HS-27A (cell line): ENCODE results near the gene NUP210L.

ENCODE experiments used
- DNase-seq: peaks from one replicate; pipeline ENCODE4 v3.0.0-alpha.2; 2012; ENCODE audit warnings: low read depth, missing footprints

Gene NUP210L

GRCh38 chr1:154154534-154155191, at the start of gene NUP210L:
Gene NUP210L (minus strand): TSS chr1:154155073.
- DNase-seq, result no peak

- DNase-seq, result no peak
Measured at GRCh38 chr1:154199563-154199879, 44.6 kb upstream of the NUP210L start.

- no peak for DNase-seq
Measured at GRCh38 chr1:154198756-154199562, 44.1 kb upstream of the NUP210L start.

- DNase-seq, result no peak
Measured at GRCh38 chr1:154193821-154194220, 38.9 kb upstream of the NUP210L start.

- DNase-seq, result no peak
Measured at GRCh38 chr1:154192476-154192875, 37.6 kb upstream of the NUP210L start.

GRCh38 chr1:154191990-154192461, 37.2 kb upstream of the NUP210L start, which contains the start of gene TPM3:
Gene TPM3 (minus strand): TSS chr1:154192100. CDS start chr1:154192018, 82 bp downstream.
- DNase-seq, result no peak

GRCh38 chr1:154190550-154190949, 35.7 kb upstream of the NUP210L start:
- DNase-seq, result no peak

- DNase-seq, result no peak
Measured at GRCh38 chr1:154186852-154187501, 32.1 kb upstream of the NUP210L start.

GRCh38 chr1:154186177-154186576, 31.3 kb upstream of the NUP210L start:
- DNase-seq, result no peak

- peak; percentile 83 for DNase-seq
Measured at GRCh38 chr1:154183046-154183915, 28.4 kb upstream of the NUP210L start.

- DNase-seq, result no peak
Measured at GRCh38 chr1:154182344-154183045, 27.6 kb upstream of the NUP210L start.

GRCh38 chr1:154181944-154182343, 27.1 kb upstream of the NUP210L start:
- no peak for DNase-seq

- DNase-seq, result no peak
Measured at GRCh38 chr1:154179946-154180687, 25.2 kb upstream of the NUP210L start.

- DNase-seq, result no peak
Measured at GRCh38 chr1:154178911-154179811, 24.3 kb upstream of the NUP210L start.

- DNase-seq, result no peak
Measured at GRCh38 chr1:154178013-154178412, 23.1 kb upstream of the NUP210L start.

- no peak for DNase-seq
Measured at GRCh38 chr1:154176337-154176736, 21.5 kb upstream of the NUP210L start.

- DNase-seq, result no peak
Measured at GRCh38 chr1:154174654-154175053, 19.8 kb upstream of the NUP210L start.

GRCh38 chr1:154171880-154172279, 17.0 kb upstream of the NUP210L start:
- no peak for DNase-seq

- DNase-seq, result no peak
Measured at GRCh38 chr1:154171223-154171583, 16.3 kb upstream of the NUP210L start.
